HCT116 (cell line): ENCODE results near the gene GDF2. TPM values are rescaled to one million over a fixed set of nuclear protein-coding genes. Genes with fewer than 3 reads are reported as not detected.

ENCODE experiments used
- ATAC-seq: fragments of 200-7000 bp; cut with Tn5 transposase; 2 replicates; pipeline ENCODE4 v1.9.1; 2020; ENCODE audit warnings: mild to moderate bottlenecking, moderate library complexity
- BruUV-seq: library from RNA; stranded (reverse); fragments of 400-500 nt; replicated peaks from 2 replicates; lab custom pipeline; 2021; lab: Mats Ljungman, UMichigan
- CTCF ChIA-PET: fragments of 300-600 bp; sonication (Branson Sonifier 250); formaldehyde crosslinking; loops from one replicate; lab custom pipeline; 2021; ENCODE audit warnings: antibody characterized with exemption; lab: Charles Lee
- POLR2A ChIA-PET: fragments of 300-600, 350-600 bp; sonication (Branson Sonifier 250); formaldehyde crosslinking; loops from one replicate; lab custom pipeline; 2021; ENCODE audit warnings: antibody characterized with exemption; lab: Charles Lee
- RAD21 ChIA-PET, 2 experiments: fragments of 300-600 bp; sonication (Branson Sonifier 250); formaldehyde crosslinking; loops; one replicate each; lab custom pipeline; 2023; ENCODE audit warnings: low total read pairs in 2 of 2; ENCODE audit not compliant: uncharacterized antibody in 2 of 2, unreplicated experiment in 2 of 2, low non-redundant PET in 1 of 2; lab: Charles Lee
- DNase-seq: peaks from one replicate; pipeline ENCODE4 v3.0.0-alpha.2; 2010; ENCODE audit warnings: low read depth, low spot score
- H2AFZ ChIP-seq: fragments of 200-600 bp; shearing (Covaris generic), sonication (generic); 2 replicates; pipeline ENCODE4 v1.6.1; 2017; ENCODE audit warnings: low read depth, mixed run types, mixed read lengths, antibody characterized with exemption, low read length; ENCODE audit not compliant: poor library complexity, severe bottlenecking
- H3K27ac ChIP-seq: 2 replicates; pipeline ENCODE4 v1.5.1; 2012; ENCODE audit warnings: low read depth, low read length
- H3K27me3 ChIP-seq: fragments of 200-600 bp; sonication (generic); 2 replicates; pipeline ENCODE4 v1.6.1; 2016; ENCODE audit warnings: mixed run types, low read length, mixed read lengths; ENCODE audit not compliant: insufficient read depth
- H3K36me3 ChIP-seq, 2 experiments: fragments of 200-500 bp in 1 of 2; fragments of 200-600 bp in 1 of 2; sonication (Bioruptor generic) in 1 of 2; sonication (generic) in 1 of 2; 2 replicates each; pipeline versions ENCODE4 v1.5.1 to v1.6.1; 2014 to 2016; ENCODE audit warnings: low read length in 2 of 2, inconsistent platforms in 1 of 2, mixed read lengths in 1 of 2, mixed run types in 1 of 2; ENCODE audit not compliant: insufficient read depth in 2 of 2, control insufficient read depth in 1 of 2
- H3K4me1 ChIP-seq, 2 experiments: fragments of 200-600 bp in 1 of 2; sonication (generic) in 1 of 2; 2 replicates each; pipeline versions ENCODE4 v1.5.1 to v1.6.1; 2012 to 2017; ENCODE audit warnings: low read length in 2 of 2, inconsistent platforms in 1 of 2, mild to moderate bottlenecking in 1 of 2, mixed read lengths in 1 of 2, mixed run types in 1 of 2, moderate library complexity in 1 of 2; ENCODE audit not compliant: insufficient read depth in 2 of 2, control insufficient read depth in 1 of 2
- H3K4me2 ChIP-seq: fragments of 200-600 bp; sonication (generic); 2 replicates; pipeline ENCODE4 v1.6.1; 2017; ENCODE audit warnings: mixed run types, low read length, mixed read lengths
- H3K4me3 ChIP-seq, 2 experiments: fragments of 200-600 bp in 1 of 2; sonication (generic) in 1 of 2; replicated peaks in 1 of 2; 2 replicates each; pipeline ENCODE4 v1.5.1; 2011 to 2016; ENCODE audit warnings: low read length in 2 of 2, control low read depth in 1 of 2, low read depth in 1 of 2, mild to moderate bottlenecking in 1 of 2, mixed read lengths in 1 of 2, mixed run types in 1 of 2
- H3K79me2 ChIP-seq: fragments of 200-600 bp; sonication (generic); 2 replicates; pipeline ENCODE4 v1.6.1; 2017; ENCODE audit warnings: mild to moderate bottlenecking, mixed run types, low read length, moderate library complexity, mixed read lengths; ENCODE audit not compliant: insufficient read depth
- H3K9ac ChIP-seq: fragments of 200-600 bp; sonication (generic); 2 replicates; pipeline ENCODE4 v1.6.1; 2016; ENCODE audit warnings: low read length, mixed read lengths
- H3K9me2 ChIP-seq: fragments of 200-600 bp; sonication (generic), shearing (Covaris generic); 2 replicates; pipeline ENCODE4 v1.6.1; 2017; ENCODE audit warnings: mixed run types, mild to moderate bottlenecking, moderate library complexity; ENCODE audit not compliant: insufficient read depth
- H3K9me3 ChIP-seq, 2 experiments: fragments of 200-500 bp in 1 of 2; fragments of 200-600 bp in 1 of 2; sonication (Bioruptor generic) in 1 of 2; sonication (generic) in 1 of 2; 2 replicates each; pipeline ENCODE4 v1.6.1; 2014 to 2017; ENCODE audit warnings: low read length in 2 of 2, mixed read lengths in 2 of 2, inconsistent platforms in 1 of 2, low read depth in 1 of 2, mild to moderate bottlenecking in 1 of 2, mixed run types in 1 of 2, moderate library complexity in 1 of 2; ENCODE audit not compliant: control insufficient read depth in 1 of 2, insufficient read depth in 1 of 2
- H4K20me1 ChIP-seq: fragments of 200-600 bp; sonication (generic), shearing (Covaris generic); 2 replicates; pipeline ENCODE4 v1.6.1; 2017; ENCODE audit warnings: mixed run types, mild to moderate bottlenecking, moderate library complexity; ENCODE audit not compliant: insufficient read depth
- CEBPB ChIP-seq: IDR thresholded peaks from 2 replicates; pipeline ENCODE4 v1.6.1; 2012; ENCODE audit warnings: low read depth
- EGR1 ChIP-seq: IDR thresholded peaks from 2 replicates; pipeline ENCODE4 v1.6.1; 2012; ENCODE audit warnings: low read depth
- ELF1 ChIP-seq: IDR thresholded peaks from 2 replicates; pipeline ENCODE4 v1.6.1; 2012; ENCODE audit warnings: low read depth, borderline replicate concordance
- EZH2 ChIP-seq: fragments of 200-600 bp; sonication (generic); IDR thresholded peaks from 2 replicates; pipeline ENCODE4 v1.6.1; 2017; ENCODE audit warnings: antibody characterized with exemption, mixed run types
- EZH2phosphoT487 ChIP-seq: fragments of 200-600 bp; IDR thresholded peaks from 2 replicates; pipeline ENCODE4 v1.6.1; 2018; ENCODE audit warnings: antibody characterized with exemption, borderline replicate concordance
- FOSL1 ChIP-seq: IDR thresholded peaks from 2 replicates; pipeline ENCODE4 v1.6.1; 2012; ENCODE audit warnings: low read depth
- ZBTB33 ChIP-seq: IDR thresholded peaks from 2 replicates; pipeline ENCODE4 v1.6.1; 2011; ENCODE audit warnings: mild to moderate bottlenecking, low read length, moderate library complexity; ENCODE audit not compliant: insufficient replicate concordance; ENCODE audit errors: extremely low read depth
- intact Hi-C: fragments of 100-400 bp; cut with micrococcal nuclease; formaldehyde crosslinking; loops from 2 replicates; pipeline ENCODE4 v1.10.0; 2022
- total RNA-seq: library from RNA; stranded (reverse); gene quantifications from one replicate; pipeline ENCODE4 v1.2.1, GENCODE V29; 2021; ENCODE audit not compliant: unreplicated experiment
- TF ChIP-seq, protein P1 (sequence below), 3 experiments: fragments of 200-600 bp in 1 of 3; sonication (generic) in 1 of 3; IDR thresholded peaks in 2 of 3; conservative IDR thresholded peaks in 1 of 3; 2 replicates each; pipeline ENCODE4 v1.5.1; 2012 to 2017; ENCODE audit warnings: low read depth in 2 of 3, low read length in 2 of 3, antibody characterized with exemption in 1 of 3, borderline replicate concordance in 1 of 3, control low read depth in 1 of 3, mild to moderate bottlenecking in 1 of 3, mixed read lengths in 1 of 3, mixed run types in 1 of 3, moderate library complexity in 1 of 3; ENCODE audit not compliant: insufficient read depth in 1 of 3

The GDF2 gene
- total RNA-seq, 1 experiment from 2014 or later: not detected

DNA sequence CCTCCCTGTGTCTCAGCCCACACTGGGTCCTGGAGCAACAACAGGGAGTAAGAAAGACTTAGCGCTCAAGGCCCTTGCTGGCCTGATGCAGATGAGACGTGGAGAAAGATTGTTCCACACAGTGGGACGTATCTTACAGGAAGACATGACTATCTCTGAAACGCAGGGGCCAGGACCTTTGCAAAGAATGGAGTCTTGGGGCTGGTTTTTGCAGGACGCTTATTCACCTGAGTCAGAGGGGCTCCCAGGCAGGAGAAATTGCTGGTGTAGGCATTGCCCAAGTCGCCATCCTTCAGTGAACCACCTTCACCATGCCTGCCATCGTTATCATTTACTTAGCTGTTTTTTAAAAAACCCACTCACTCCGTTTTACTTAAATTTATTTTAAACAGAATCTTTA, 34.0 kb upstream of the GDF2 start:
- RAD21 ChIA-PET: no interaction called here
- no peaks in the 10 kb centered on the region for H4K20me1 ChIP-seq
- H3K36me3 ChIP-seq: no peaks in the 10 kb centered on the region
- no peaks in the 10 kb centered on the region for H3K9me3 ChIP-seq
- TF ChIP-seq CEBPB: no peak
- TF ChIP-seq FOSL1: no peak
- no peak for TF ChIP-seq ELF1
- no peak for TF ChIP-seq EZH2phosphoT487
- no peak for TF ChIP-seq EGR1
- TF ChIP-seq, all 23 proteins: peak for 0
- Histone ChIP-seq H3K9me2 (no peaks in the 10 kb centered on the region), H3K4me3 (no peak overlapping the region), H2AFZ (no peak overlapping the region), H3K27ac (no peak overlapping the region), H3K4me1 (no peaks in the 10 kb centered on the region), H3K4me2 (no peak overlapping the region), H3K79me2 (no peaks in the 10 kb centered on the region), H3K27me3 (no peaks in the 10 kb centered on the region), H3K9ac (no peak overlapping the region)
- no peak for ATAC-seq
- intact Hi-C loops: no loop called here
- DNase-seq: no peak
- ChIA-PET CTCF (interaction anchor here (0.9 kb wide), 1 partner anchor 241 kb away, joined by 7 read pairs; no protein-coding TSS in a partner anchor), POLR2A (no interaction called here)
- BruUV-seq: no TSS peak

- no peak overlapping the region for H3K4me3 ChIP-seq
- no peak overlapping the region for H2AFZ ChIP-seq
- no peaks in the 10 kb centered on the region for H3K79me2 ChIP-seq
- H3K9me3 ChIP-seq: no peaks in the 10 kb centered on the region
- no peaks in the 10 kb centered on the region for H3K4me1 ChIP-seq
- intact Hi-C loops: no loop called here
- no peaks in the 10 kb centered on the region for H3K36me3 ChIP-seq
- RAD21 ChIA-PET: no interaction called here
- no peak overlapping the region for H3K4me2 ChIP-seq
- POLR2A ChIA-PET: no interaction called here
- H3K27ac ChIP-seq: no peak overlapping the region
- BruUV-seq: no TSS peak
- TF ChIP-seq EZH2 (no peak), ZBTB33 (no peak), EZH2phosphoT487 (no peak)
- TF ChIP-seq, protein P1, sequence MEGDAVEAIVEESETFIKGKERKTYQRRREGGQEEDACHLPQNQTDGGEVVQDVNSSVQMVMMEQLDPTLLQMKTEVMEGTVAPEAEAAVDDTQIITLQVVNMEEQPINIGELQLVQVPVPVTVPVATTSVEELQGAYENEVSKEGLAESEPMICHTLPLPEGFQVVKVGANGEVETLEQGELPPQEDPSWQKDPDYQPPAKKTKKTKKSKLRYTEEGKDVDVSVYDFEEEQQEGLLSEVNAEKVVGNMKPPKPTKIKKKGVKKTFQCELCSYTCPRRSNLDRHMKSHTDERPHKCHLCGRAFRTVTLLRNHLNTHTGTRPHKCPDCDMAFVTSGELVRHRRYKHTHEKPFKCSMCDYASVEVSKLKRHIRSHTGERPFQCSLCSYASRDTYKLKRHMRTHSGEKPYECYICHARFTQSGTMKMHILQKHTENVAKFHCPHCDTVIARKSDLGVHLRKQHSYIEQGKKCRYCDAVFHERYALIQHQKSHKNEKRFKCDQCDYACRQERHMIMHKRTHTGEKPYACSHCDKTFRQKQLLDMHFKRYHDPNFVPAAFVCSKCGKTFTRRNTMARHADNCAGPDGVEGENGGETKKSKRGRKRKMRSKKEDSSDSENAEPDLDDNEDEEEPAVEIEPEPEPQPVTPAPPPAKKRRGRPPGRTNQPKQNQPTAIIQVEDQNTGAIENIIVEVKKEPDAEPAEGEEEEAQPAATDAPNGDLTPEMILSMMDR (IDR thresholded peaks at IDR 0.05 in 2 of 3, conservative IDR thresholded peaks at IDR 0.05 in 1 of 3; ENCODE audit: borderline replicate concordance in 1 of 3, insufficient read depth in 1 of 3, low read depth in 2 of 3, low read length in 2 of 3): no peak
- no peaks in the 10 kb centered on the region for H3K9me2 ChIP-seq
- no peaks in the 10 kb centered on the region for H4K20me1 ChIP-seq
- CTCF ChIA-PET: interaction anchor here (0.9 kb wide), 1 partner anchor 241 kb away, joined by 7 read pairs; no protein-coding TSS in a partner anchor
- H3K9ac ChIP-seq: no peak overlapping the region
- ATAC-seq (no peak), DNase-seq (no peak)
- no peaks in the 10 kb centered on the region for H3K27me3 ChIP-seq
Observed at GRCh38 chr10:47288916-47289495, 33.2 kb upstream of the GDF2 start.
